Measurements from ENCODE around the gene NTN1. TPM values are rescaled to one million over a fixed set of nuclear protein-coding genes. Genes with fewer than 3 reads are reported as not detected.

The NTN1 gene
- total and polyA plus RNA-seq, 2 of the 13 experiments (the other 11 are each of a cell fraction or from before 2014, with no cell fraction given): 0.04 to 0.05 TPM

- TF ChIP-seq MNT (IDR thresholded peaks at IDR 0.05) (no peak), CREB1 (IDR thresholded peaks at IDR 0.05) (no peak), CREB1 (CRISPR knock-in tag; IDR thresholded peaks at IDR 0.05) (no peak), ZNF577 (CRISPR knock-in tag; IDR thresholded peaks at IDR 0.05; ENCODE audit: borderline replicate concordance, low read depth) (no peak), FOXO1 (CRISPR knock-in tag; IDR thresholded peaks at IDR 0.05) (no peak)
Measured at GRCh38 chr17:9139695-9140094, 118.4 kb downstream of the NTN1 start (continued).

- no TSS peak for BruUV-seq (replicated peaks)
- no peak overlapping the region for H3K27ac ChIP-seq (ENCODE audit: extremely low read length, insufficient read depth, low read length)
- ChIA-PET POLR2A (no interaction called here), CTCF (ENCODE audit: low intra/inter-chr PET ratio, low total read pairs) (no interaction called here)
- no peaks in the 10 kb centered on the region for H3K9me3 ChIP-seq (ENCODE audit: low read length)
- no peak overlapping the region for H2AFZ ChIP-seq (ENCODE audit: low read length)
- no peaks in the 10 kb centered on the region for H3K79me2 ChIP-seq (ENCODE audit: insufficient read depth, low read length)
- DNase-seq (ENCODE audit: low spot score) (no peak), FAIRE-seq (no peak), ATAC-seq (no peak)
- no peak overlapping the region for H3K4me2 ChIP-seq (ENCODE audit: low read depth, low read length)
- H3K4me1 ChIP-seq (ENCODE audit: insufficient read depth, low read length): no peaks in the 10 kb centered on the region
- H3K27me3 ChIP-seq (ENCODE audit: control insufficient read depth in 1 of 2, insufficient read depth in 2 of 2, low read length in 2 of 2): peaks cover 7 to 83% of the 10 kb centered on the region in 2 experiments; a peak in 4 of 5 replicates
- 37% methylated on average over 12 of the region's 13 CpGs for WGBS (ENCODE audit: low lambda C conversion rate)
- intact Hi-C loops (cut with micrococcal nuclease; ENCODE audit: unreplicated experiment) (no loop called here), in situ Hi-C loops (cut with HindIII; ENCODE audit: extremely low pct_ligation_motif_present, low pct_unique_long_range_greater_than_20kb) (no loop called here)
- H3K36me3 ChIP-seq (replicated peaks in 1 of 2; ENCODE audit: control insufficient read depth in 1 of 2, insufficient read depth in 2 of 2, low read length in 2 of 2): no peaks in the 10 kb centered on the region
- H3K4me3 ChIP-seq (replicated peaks in 1 of 3; ENCODE audit: insufficient read depth in 1 of 3, low read depth in 2 of 3, low read length in 3 of 3): no peak overlapping the region
- no peak overlapping the region for H3K9ac ChIP-seq (ENCODE audit: insufficient read depth, low read depth, low read length)
- no peaks in the 10 kb centered on the region for H4K20me1 ChIP-seq (ENCODE audit: insufficient read depth, low read length)
- TF ChIP-seq CTCF (CRISPR knock-in tag; IDR thresholded peaks at IDR 0.05) (no peak), RNF2 (conservative IDR thresholded peaks at IDR 0.05; ENCODE audit: low read depth) (no peak), ELF3 (CRISPR knock-in tag; IDR thresholded peaks at IDR 0.05) (no peak), ZNF138 (CRISPR knock-in tag; IDR thresholded peaks at IDR 0.05; ENCODE audit: low read depth) (no peak), REXO4 (CRISPR knock-in tag; IDR thresholded peaks at IDR 0.05; ENCODE audit: borderline replicate concordance) (no peak), EZH2 (conservative IDR thresholded peaks at IDR 0.05; ENCODE audit: low read depth, low read length) (no peak), ZNF160 (CRISPR knock-in tag; IDR thresholded peaks at IDR 0.05) (no peak), ZNF776 (CRISPR knock-in tag; IDR thresholded peaks at IDR 0.05) (no peak), ZNF784 (CRISPR knock-in tag; IDR thresholded peaks at IDR 0.05; ENCODE audit: borderline replicate concordance) (no peak), SP2 (CRISPR knock-in tag; IDR thresholded peaks at IDR 0.05) (no peak)
Measured at GRCh38 chr17:9140550-9141424, 119.5 kb downstream of the NTN1 start.

Data from HepG2 (cell line).